Measurements from ENCODE around the gene RAB3IL1. TPM values are rescaled to one million over a fixed set of nuclear protein-coding genes. Genes with fewer than 3 reads are reported as not detected.

Gene RAB3IL1
- total RNA-seq, 1 experiment from 2014 or later = 7.9 TPM

DNA sequence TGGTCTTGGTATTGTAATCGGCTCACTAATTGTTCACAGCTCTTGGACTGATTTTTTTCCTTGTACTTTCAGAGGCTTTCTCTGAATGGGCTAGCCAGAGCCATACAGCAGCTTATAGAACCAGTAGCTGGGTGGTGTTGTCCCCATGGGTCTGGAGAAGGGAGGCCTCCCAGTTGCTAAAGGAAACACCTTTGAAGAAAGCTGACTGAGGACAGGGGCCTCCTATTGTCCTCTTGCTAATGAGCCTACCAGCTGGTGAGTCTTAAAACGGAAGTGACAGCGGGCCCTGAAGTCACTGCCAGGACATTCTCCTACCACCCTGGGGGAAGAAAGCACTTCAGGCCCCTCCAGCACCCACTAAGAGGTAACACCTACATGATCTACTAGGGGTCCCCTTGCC is 36.0 kb downstream of the RAB3IL1 start:
- no peaks in the 10 kb centered on the region for H3K9me2 ChIP-seq (replicated peaks; ENCODE audit: low read length)
- ATAC-seq (no peak), DNase-seq (no peak)
- no peaks in the 10 kb centered on the region for H3K79me2 ChIP-seq (ENCODE audit: low read length)
- H3K4me1 ChIP-seq (ENCODE audit: insufficient read depth, low read length) = no peaks in the 10 kb centered on the region
- H2AFZ ChIP-seq (ENCODE audit: low read length) = no peak overlapping the region
- H3K9me3 ChIP-seq (ENCODE audit: low read length) = no peaks in the 10 kb centered on the region
- no peaks in the 10 kb centered on the region for H3K36me3 ChIP-seq (ENCODE audit: low read depth, low read length)
- no peaks in the 10 kb centered on the region for H3K27me3 ChIP-seq (ENCODE audit: low read length)
- ChIA-PET CTCF (no interaction called here), POLR2A (ENCODE audit: unreplicated experiment) (no interaction called here)
- no peak overlapping the region for H3K4me2 ChIP-seq (ENCODE audit: low read length)
- H4K20me1 ChIP-seq (ENCODE audit: low read length) = no peaks in the 10 kb centered on the region
- no peaks in the 10 kb centered on the region for H3F3A ChIP-seq (ENCODE audit: low read length, unreplicated experiment)
- H3K4me3 ChIP-seq (ENCODE audit: low read length) = no peak overlapping the region
- no peak for TF ChIP-seq EZH2 (IDR thresholded peaks at IDR 0.05; ENCODE audit: low read length, unreplicated experiment)
- TF ChIP-seq EZH2phosphoT487 (IDR thresholded peaks at IDR 0.05; ENCODE audit: borderline replicate concordance, low read length) = no peak
- TF ChIP-seq CTCF (conservative IDR thresholded peaks at IDR 0.05; ENCODE audit: low read depth, low read length) = no peak
- intact Hi-C loops (cut with micrococcal nuclease) = no loop called here
- H3K27ac ChIP-seq (ENCODE audit: low read length) = no peak overlapping the region
- no peak overlapping the region for H3K9ac ChIP-seq (ENCODE audit: low read length)
- no TSS peak for BruUV-seq (replicated peaks)

DNA sequence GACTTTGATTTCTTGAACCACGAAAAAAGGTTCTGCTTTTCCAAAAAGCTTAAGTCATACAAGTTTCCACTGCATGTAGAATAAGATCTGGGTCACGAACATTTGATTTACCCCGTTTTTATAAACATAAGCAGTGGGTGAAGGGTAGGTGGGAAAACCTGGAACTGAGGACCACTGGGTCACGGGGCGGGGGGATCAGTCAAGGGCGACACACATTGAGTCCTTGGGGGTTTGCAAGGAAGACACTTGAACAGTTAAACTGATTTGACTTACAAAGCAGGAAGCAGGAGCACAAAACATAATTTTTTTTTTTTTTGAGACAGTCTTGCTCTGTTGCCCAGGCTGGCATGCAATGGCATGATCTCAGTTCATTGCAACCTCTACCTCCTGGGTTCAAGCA is 36.9 kb downstream of the RAB3IL1 start:
- Histone ChIP-seq H3K9ac (ENCODE audit: low read length) (no peak overlapping the region), H3K4me3 (ENCODE audit: low read length) (no peak overlapping the region), H3K27me3 (ENCODE audit: low read length) (no peaks in the 10 kb centered on the region), H3K9me3 (ENCODE audit: low read length) (no peaks in the 10 kb centered on the region), H3K27ac (ENCODE audit: low read length) (no peak overlapping the region), H3F3A (ENCODE audit: low read length, unreplicated experiment) (no peaks in the 10 kb centered on the region), H3K36me3 (ENCODE audit: low read depth, low read length) (no peaks in the 10 kb centered on the region), H4K20me1 (ENCODE audit: low read length) (no peaks in the 10 kb centered on the region), H3K79me2 (ENCODE audit: low read length) (no peaks in the 10 kb centered on the region), H3K4me1 (ENCODE audit: insufficient read depth, low read length) (no peaks in the 10 kb centered on the region), H3K4me2 (ENCODE audit: low read length) (no peak overlapping the region), H2AFZ (ENCODE audit: low read length) (no peak overlapping the region), H3K9me2 (replicated peaks; ENCODE audit: low read length) (no peaks in the 10 kb centered on the region)
- TF ChIP-seq EZH2 (IDR thresholded peaks at IDR 0.05; ENCODE audit: low read length, unreplicated experiment) = no peak
- no peak for TF ChIP-seq EZH2phosphoT487 (IDR thresholded peaks at IDR 0.05; ENCODE audit: borderline replicate concordance, low read length)
- TF ChIP-seq CTCF (conservative IDR thresholded peaks at IDR 0.05; ENCODE audit: low read depth, low read length) = no peak
- no TSS peak for BruUV-seq (replicated peaks)
- DNase-seq (no peak), ATAC-seq (no peak)
- ChIA-PET CTCF (interaction anchor here (0.7 kb wide), 1 partner anchor 173 kb away, joined by 3 read pairs; no protein-coding TSS in a partner anchor), POLR2A (ENCODE audit: unreplicated experiment) (no interaction called here)
- intact Hi-C loops (cut with micrococcal nuclease) = no loop called here

DNA sequence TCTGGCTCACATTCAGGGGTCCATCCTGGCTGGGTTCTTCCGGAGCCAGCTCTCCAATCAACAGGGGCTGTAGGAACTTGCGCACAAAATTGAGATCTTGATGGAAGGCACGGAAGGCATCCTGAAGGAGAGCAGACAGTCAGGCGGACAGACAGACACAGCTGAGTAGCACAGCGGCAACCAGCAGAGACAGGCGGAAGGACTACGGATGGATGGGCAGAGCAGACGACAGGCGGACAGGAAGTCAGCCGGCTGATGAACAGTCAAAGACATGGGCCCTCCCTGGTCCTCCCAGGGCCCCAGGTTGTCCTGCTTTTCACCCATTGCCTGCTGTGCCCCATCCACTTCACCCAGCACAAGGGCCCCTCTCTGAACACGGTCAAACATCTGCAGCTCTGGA is 37.3 kb downstream of the RAB3IL1 start:
- H3F3A ChIP-seq (ENCODE audit: low read length, unreplicated experiment) = no peaks in the 10 kb centered on the region
- TF ChIP-seq EZH2 (IDR thresholded peaks at IDR 0.05; ENCODE audit: low read length, unreplicated experiment) = no peak
- no peak for TF ChIP-seq CTCF (conservative IDR thresholded peaks at IDR 0.05; ENCODE audit: low read depth, low read length)
- no peaks in the 10 kb centered on the region for H3K27me3 ChIP-seq (ENCODE audit: low read length)
- no peak overlapping the region for H3K4me3 ChIP-seq (ENCODE audit: low read length)
- H2AFZ ChIP-seq (ENCODE audit: low read length) = no peak overlapping the region
- H3K27ac ChIP-seq (ENCODE audit: low read length) = no peak overlapping the region
- H3K79me2 ChIP-seq (ENCODE audit: low read length) = no peaks in the 10 kb centered on the region
- H3K4me1 ChIP-seq (ENCODE audit: insufficient read depth, low read length) = no peaks in the 10 kb centered on the region
- DNase-seq = no peak
- H3K36me3 ChIP-seq (ENCODE audit: low read depth, low read length) = no peaks in the 10 kb centered on the region
- no peak overlapping the region for H3K4me2 ChIP-seq (ENCODE audit: low read length)
- intact Hi-C loops (cut with micrococcal nuclease) = no loop called here
- H3K9me3 ChIP-seq (ENCODE audit: low read length) = no peaks in the 10 kb centered on the region
- BruUV-seq (replicated peaks) = no TSS peak
- no peak overlapping the region for H3K9ac ChIP-seq (ENCODE audit: low read length)
- POLR2A ChIA-PET (ENCODE audit: unreplicated experiment) = no interaction called here
- no peaks in the 10 kb centered on the region for H4K20me1 ChIP-seq (ENCODE audit: low read length)
- no peaks in the 10 kb centered on the region for H3K9me2 ChIP-seq (replicated peaks; ENCODE audit: low read length)
- ATAC-seq = no peak
- CTCF ChIA-PET = no interaction called here
